NCI-H128 (cell line): ENCODE results near the gene NTRK3.

Source experiments
- DNase-seq: peaks from one replicate; lab custom pipeline; 2025; ENCODE audit not compliant: unreplicated experiment; lab: John Stamatoyannopoulos, UW

Gene NTRK3

GRCh38 chr15:88006146-88006545, 250.4 kb downstream of the NTRK3 start:
- no peak for DNase-seq

- DNase-seq, result no peak
Observed at GRCh38 chr15:88004399-88004798, 252.1 kb downstream of the NTRK3 start.

GRCh38 chr15:88003541-88004327, 252.8 kb downstream of the NTRK3 start:
- DNase-seq, result no peak

GRCh38 chr15:88002706-88003105, 253.8 kb downstream of the NTRK3 start:
- DNase-seq, result no peak

GRCh38 chr15:87998630-87999029, 257.9 kb downstream of the NTRK3 start:
- no peak for DNase-seq

GRCh38 chr15:87986776-87987175, 269.8 kb downstream of the NTRK3 start:
- no peak for DNase-seq

- no peak for DNase-seq
Observed at GRCh38 chr15:87985451-87985850, 271.1 kb downstream of the NTRK3 start.

- DNase-seq, result no peak
Observed at GRCh38 chr15:87981969-87982368, 274.6 kb downstream of the NTRK3 start.

GRCh38 chr15:87977907-87978306, 278.6 kb downstream of the NTRK3 start:
- no peak for DNase-seq

- no peak for DNase-seq
Observed at GRCh38 chr15:87976552-87976951, 280.0 kb downstream of the NTRK3 start.

GRCh38 chr15:87973501-87974215, 282.9 kb downstream of the NTRK3 start:
- DNase-seq, result no peak

- no peak for DNase-seq
Observed at GRCh38 chr15:87971076-87971475, 285.5 kb downstream of the NTRK3 start.

- DNase-seq, result no peak
Observed at GRCh38 chr15:87967951-87968350, 288.6 kb downstream of the NTRK3 start.

- no peak for DNase-seq
Observed at GRCh38 chr15:87965304-87965703, 291.2 kb downstream of the NTRK3 start.

- no peak for DNase-seq
Observed at GRCh38 chr15:87962428-87962827, 294.1 kb downstream of the NTRK3 start.

- DNase-seq, result no peak
Observed at GRCh38 chr15:87961851-87962420, 294.6 kb downstream of the NTRK3 start.

GRCh38 chr15:87959662-87960061, 296.9 kb downstream of the NTRK3 start:
- DNase-seq, result no peak

GRCh38 chr15:87959080-87959479, 297.5 kb downstream of the NTRK3 start:
- no peak for DNase-seq

GRCh38 chr15:87955284-87955909, 301.1 kb downstream of the NTRK3 start:
- DNase-seq, result no peak

GRCh38 chr15:87954793-87955192, 301.7 kb downstream of the NTRK3 start:
- no peak for DNase-seq

- DNase-seq, result no peak
Observed at GRCh38 chr15:87952736-87953287, 303.7 kb downstream of the NTRK3 start.
